Measurements from ENCODE around the gene CNOT6L.

DNA sequence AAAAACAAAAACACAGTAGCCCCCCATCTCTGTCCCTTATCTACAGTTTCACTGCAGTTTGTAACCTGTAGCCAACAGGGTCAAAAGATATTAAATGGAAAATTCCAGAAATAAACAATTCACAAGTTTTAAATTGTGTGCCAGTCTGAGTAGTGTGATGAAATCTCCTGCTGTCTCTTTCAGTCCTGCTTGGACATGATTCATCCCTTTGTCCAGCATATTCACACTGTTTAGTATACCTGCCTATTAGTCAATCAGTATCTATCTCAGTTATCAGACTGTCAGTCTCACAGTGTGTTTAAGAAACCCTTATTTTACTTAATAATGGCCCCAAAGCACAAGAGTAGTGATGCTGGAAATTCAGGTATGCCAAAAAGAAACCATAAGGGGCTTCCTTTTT, 21.9 kb downstream of the CNOT6L start:
- TF ChIP-seq ZNF274 (IDR thresholded peaks at IDR 0.05; ENCODE audit: low read depth, low read length): no peak
- no peak for TF ChIP-seq YY1 (IDR thresholded peaks at IDR 0.05; ENCODE audit: insufficient read depth, insufficient read length)
